GM19035 (cell line): ENCODE data around the gene GCDH.

Experiments used
- ATAC-seq: cut with Tn5 transposase; IDR thresholded peaks from one replicate; pipeline ENCODE4 v1.9.1; 2021; ENCODE audit not compliant: unreplicated experiment

GCDH gene

DNA sequence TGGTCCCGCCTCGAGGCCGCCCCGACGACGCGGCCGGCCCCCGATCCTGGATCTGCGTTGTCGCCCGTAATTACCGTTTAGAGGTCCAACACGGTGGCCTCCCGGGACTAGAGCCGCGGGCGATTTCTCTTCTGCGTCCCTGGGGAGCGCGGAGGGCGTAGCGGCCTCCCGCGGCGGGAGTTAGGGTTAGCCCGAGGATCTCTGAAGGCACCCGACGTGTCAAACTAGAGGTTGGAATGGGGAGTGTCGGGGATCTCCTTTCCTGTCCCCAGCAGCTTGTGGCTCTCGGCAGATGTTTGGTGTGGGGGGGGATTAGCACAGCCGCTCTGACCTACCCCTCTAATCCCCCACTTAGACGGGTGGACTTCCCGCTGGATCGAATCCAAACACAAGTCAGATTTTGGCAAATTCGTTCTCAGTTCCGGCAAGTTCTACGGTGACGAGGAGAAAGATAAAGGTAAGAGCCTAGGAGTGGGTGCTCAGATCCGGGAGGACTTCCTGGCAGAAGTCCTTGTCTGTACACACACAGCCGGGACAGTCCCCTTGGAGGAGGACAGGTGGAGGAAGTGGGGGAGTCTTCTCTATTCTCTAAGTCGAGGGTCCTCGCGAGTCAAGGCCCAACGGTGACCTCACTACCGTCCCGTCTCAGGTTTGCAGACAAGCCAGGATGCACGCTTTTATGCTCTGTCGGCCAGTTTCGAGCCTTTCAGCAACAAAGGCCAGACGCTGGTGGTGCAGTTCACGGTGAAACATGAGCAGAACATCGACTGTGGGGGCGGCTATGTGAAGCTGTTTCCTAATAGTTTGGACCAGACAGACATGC, 48.0 kb downstream of the GCDH start:
- ATAC-seq: no peak

DNA sequence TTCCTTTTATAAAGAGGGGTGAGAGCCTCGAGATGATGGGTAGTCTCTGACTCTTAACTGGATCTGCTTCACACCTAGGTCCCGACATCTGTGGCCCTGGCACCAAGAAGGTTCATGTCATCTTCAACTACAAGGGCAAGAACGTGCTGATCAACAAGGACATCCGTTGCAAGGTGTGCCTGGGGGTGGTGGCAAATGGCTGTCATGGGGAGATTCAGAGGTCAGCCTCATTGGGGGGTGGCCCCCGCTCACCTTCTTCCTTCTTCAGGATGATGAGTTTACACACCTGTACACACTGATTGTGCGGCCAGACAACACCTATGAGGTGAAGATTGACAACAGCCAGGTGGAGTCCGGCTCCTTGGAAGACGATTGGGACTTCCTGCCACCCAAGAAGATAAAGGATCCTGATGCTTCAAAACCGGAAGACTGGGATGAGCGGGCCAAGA, 49.0 kb downstream of the GCDH start:
- no peak for ATAC-seq

DNA sequence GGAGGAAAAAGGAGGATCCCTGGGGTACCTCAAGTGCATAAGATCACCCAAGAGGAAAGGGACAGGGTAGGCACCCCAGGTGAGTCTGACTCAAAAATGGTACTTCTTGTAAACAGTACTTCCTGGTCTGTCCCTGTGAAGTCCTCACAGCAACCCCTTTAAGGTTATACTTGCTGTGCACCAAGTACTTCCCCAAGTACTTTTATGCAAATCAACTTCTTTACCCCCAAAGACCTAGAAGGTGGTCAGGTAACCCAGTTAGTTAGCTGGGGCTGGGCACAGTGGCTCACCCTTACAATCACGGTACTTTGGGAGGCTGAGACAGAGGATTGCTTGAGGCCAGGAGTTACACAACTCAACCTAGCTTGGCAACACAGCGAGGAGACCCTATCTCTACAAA, 49.9 kb downstream of the GCDH start:
- ATAC-seq: no peak

DNA sequence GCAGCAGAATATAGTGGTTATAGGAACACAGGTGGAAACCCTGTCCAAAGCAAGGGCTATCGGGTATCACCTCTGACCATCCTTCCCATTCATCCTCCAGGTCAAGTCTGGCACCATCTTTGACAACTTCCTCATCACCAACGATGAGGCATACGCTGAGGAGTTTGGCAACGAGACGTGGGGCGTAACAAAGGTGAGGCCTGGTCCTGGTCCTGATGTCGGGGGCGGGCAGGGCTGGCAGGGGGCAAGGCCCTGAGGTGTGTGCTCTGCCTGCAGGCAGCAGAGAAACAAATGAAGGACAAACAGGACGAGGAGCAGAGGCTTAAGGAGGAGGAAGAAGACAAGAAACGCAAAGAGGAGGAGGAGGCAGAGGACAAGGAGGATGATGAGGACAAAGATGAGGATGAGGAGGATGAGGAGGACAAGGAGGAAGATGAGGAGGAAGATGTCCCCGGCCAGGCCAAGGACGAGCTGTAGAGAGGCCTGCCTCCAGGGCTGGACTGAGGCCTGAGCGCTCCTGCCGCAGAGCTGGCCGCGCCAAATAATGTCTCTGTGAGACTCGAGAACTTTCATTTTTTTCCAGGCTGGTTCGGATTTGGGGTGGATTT, 52.6 kb downstream of the GCDH start:
- ATAC-seq: no peak

DNA sequence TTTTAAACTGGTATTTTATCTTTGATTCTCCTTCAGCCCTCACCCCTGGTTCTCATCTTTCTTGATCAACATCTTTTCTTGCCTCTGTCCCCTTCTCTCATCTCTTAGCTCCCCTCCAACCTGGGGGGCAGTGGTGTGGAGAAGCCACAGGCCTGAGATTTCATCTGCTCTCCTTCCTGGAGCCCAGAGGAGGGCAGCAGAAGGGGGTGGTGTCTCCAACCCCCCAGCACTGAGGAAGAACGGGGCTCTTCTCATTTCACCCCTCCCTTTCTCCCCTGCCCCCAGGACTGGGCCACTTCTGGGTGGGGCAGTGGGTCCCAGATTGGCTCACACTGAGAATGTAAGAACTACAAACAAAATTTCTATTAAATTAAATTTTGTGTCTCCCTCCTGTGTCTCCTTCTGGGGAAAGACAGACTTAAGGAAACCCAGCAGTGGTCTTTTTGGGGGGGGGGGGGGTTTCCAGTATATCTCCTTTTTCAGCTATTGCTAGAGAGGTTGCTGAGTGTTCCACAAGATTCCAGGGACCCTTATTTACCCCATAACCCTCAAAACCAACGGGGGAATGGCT, 53.2 kb downstream of the GCDH start:
- ATAC-seq: no peak

DNA sequence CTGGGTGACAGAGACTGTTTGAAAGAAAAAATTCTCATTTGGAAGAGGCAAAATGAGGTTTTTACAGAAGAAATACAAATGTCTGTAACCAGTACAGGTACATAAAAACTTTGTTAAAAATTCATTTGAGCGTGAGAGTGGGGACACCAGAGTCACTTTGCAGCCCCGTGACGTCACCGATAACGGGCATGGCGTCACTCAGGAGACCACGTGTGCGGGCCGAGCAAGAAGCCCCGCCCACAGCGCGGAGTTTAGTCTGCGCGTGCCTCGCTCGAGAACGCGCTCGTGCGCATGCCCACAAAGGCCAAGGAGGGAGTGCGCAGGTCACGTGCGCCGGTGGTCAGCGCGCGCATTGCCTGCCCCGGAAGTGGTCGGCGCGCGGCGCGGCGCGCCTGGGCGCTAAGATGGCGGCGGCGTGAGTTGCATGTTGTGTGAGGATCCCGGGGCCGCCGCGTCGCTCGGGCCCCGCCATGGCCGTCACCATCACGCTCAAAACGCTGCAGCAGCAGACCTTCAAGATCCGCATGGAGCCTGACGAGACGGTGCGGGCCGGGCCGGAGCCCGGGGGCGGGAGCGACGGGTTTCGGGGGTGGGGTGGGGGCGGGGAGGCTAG, 54.6 kb downstream of the GCDH start, which contains the start of gene RAD23A:
Gene RAD23A, plus strand, starts transcription at position 384 of the 613 bp plus-strand sequence. Its CDS starts 87 bp downstream, at position 471.
- peak; percentile 78 for ATAC-seq

DNA sequence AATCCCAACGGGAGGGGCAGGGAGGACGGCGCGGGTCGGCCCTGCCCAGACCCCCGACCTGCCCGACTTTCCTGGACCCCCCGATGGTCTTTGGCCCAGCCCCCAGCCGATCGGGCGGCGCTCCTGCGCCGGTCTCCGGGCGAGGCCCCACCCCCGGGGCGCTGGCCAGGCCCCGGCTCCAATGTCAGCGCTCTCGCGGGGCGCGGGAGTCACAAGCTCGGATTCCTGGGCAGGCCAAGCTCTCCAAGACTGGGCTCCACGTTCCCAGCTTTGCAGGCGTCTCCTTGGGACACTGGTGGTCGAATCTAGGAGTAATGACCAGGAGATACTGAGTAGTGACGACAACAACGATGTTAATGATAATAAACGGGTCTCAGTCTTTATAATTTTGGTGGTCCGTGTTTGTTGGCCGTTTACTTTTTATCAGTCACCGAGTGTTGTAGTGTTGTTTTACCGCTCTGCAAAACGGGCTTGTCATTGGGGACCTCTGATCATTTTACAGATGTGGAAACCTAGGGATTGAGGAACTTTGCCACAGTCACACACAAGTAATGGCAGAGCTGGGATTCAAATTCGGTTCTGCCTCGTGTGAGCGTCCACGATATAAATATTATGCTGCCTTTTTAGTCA, 55.2 kb downstream of the GCDH start:
- peak; percentile 40 for ATAC-seq

DNA sequence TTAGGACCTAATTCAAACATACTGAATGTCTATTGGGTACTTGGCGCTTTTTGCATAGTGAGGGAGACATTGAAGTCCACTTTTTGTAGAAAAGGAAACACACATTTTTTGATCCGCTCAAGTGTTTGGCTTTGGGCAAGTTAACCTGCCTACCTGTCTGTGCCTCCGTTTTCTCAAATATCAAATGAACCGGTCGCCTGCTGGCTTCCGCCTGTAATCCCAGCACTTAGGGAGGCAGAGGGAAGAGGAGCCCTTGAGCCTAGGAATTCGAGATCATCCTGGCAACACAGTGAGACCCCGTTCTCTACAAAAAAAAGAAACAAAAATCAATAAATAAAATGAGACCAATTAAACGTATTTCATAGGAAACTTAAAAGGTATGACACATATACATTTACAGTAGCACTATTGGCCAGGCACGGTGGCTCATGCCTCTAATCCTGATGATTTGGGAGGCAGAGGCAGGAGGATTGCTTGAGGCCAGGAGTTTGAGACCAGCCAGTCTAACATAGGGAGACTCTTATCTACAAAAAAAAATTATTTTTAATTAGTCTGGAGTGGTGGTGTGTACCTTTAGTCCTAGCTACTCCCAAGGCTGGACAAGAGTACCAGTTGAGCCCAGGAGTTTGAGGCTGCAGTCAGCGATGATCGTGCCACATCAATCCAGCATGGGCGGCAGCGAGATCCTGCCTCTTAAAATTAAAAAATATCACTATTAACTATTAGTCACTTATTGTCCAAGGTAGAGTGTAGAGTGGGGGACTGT, 56.0 kb downstream of the GCDH start:
- ATAC-seq: no peak

DNA sequence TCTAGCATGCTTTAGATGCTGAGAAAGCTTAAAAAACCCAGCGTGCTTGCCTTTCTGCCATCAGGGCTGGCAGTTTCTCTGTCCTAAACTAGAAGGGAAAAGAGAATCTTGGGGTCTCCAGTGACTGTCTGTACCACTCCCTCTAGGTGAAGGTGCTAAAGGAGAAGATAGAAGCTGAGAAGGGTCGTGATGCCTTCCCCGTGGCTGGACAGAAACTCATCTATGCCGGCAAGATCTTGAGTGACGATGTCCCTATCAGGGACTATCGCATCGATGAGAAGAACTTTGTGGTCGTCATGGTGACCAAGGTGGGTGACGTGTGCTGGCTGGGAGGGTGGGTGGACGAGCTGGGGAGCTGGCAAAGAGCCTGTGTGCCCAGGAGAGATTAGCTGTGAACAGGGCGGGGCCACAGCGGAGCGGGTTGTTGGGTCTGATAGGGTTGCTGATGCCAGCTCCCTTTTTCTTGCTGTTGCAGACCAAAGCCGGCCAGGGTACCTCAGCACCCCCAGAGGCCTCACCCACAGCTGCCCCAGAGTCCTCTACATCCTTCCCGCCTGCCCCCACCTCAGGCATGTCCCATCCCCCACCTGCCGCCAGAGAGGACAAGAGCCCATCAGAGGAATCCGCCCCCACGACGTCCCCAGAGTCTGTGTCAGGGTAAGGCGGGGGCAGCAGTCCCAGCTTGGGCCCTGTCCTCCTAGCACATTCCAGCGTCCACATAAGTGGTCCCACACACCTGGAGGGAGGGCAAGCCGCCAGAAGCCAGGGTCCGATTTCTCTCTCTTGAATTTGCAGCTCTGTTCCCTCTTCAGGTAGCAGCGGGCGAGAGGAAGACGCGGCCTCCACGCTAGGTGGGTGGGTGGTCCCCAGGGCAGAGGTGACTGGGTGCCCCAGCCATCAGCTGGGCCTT, 57.0 kb downstream of the GCDH start:
- no peak for ATAC-seq

DNA sequence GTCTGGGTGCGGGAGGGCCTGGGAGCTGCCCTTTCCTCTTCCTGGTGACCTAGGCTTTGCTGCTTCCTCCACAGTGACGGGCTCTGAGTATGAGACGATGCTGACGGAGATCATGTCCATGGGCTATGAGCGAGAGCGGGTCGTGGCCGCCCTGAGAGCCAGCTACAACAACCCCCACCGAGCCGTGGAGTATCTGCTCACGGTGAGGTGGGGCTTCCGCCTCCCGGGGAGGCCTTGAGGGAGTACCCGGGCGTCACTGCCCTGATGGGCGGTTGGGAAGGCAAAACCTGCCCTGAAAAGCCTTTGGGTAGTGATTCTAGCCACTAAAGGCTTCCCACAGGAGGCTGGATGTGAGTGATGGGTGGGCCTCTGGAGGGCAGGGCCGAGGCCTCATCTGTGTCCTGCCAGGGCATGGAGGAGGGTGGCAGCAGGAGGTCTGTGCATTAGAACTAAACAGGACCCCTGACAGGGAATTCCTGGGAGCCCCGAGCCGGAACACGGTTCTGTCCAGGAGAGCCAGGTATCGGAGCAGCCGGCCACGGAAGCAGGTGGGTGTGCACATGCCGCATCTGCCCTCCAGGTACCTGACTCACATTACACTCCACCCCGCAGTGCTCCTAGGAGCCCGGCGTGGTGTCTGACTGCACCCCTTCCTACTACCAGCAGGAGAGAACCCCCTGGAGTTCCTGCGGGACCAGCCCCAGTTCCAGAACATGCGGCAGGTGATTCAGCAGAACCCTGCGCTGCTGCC, 57.8 kb downstream of the GCDH start:
- no peak for ATAC-seq
